K562 (cell line): ENCODE results near the gene SEC24C. TPM values are rescaled to one million over a fixed set of nuclear protein-coding genes. Genes with fewer than 3 reads are reported as not detected.

Source experiments
- DNMT1 ChIP-seq: fragments of 450-650 bp; IDR thresholded peaks from 2 replicates; pipeline ENCODE4 v1.6.1; 2016; ENCODE audit warnings: antibody characterized with exemption, mild to moderate bottlenecking
- ETV1 ChIP-seq: fragments of 450-650 bp; conservative IDR thresholded peaks from 2 replicates; pipeline ENCODE4 v1.6.1; 2016; ENCODE audit warnings: missing genetic modification characterization, control low read depth, low read depth, missing compliant biosample characterization
- HDAC2 ChIP-seq: fragments of 450-650 bp; IDR thresholded peaks from 2 replicates; pipeline ENCODE4 v1.6.1; 2016; ENCODE audit warnings: mild to moderate bottlenecking
- MCM2 ChIP-seq: fragments of 450-650 bp; IDR thresholded peaks from 2 replicates; pipeline ENCODE4 v1.6.1; 2017; ENCODE audit warnings: low read depth, mild to moderate bottlenecking
- NCOA4 ChIP-seq: fragments of 450-650 bp; IDR thresholded peaks from 2 replicates; pipeline ENCODE4 v1.6.1; 2018; ENCODE audit warnings: mild to moderate bottlenecking; ENCODE audit not compliant: partially characterized antibody
- PPARD ChIP-seq: fragments of 250-450 bp; sonication (Bioruptor Pico); IDR thresholded peaks from 2 replicates; pipeline ENCODE4 v1.8.0; 2022; ENCODE audit warnings: inconsistent platforms, mild to moderate bottlenecking, moderate library complexity
- RBFOX2 ChIP-seq: fragments of 200-400 bp; formaldehyde crosslinking; IDR thresholded peaks from 2 replicates; pipeline ENCODE4 v1.6.1; 2017; ENCODE audit warnings: low read depth, mild to moderate bottlenecking, low read length, moderate library complexity
- SIX5 ChIP-seq, 2 experiments: IDR thresholded peaks; 2 replicates each; pipeline ENCODE4 v1.6.1; 2011; ENCODE audit warnings: low read length in 2 of 2, borderline replicate concordance in 1 of 2, low read depth in 1 of 2, mild to moderate bottlenecking in 1 of 2, moderate library complexity in 1 of 2; ENCODE audit not compliant: insufficient read depth in 1 of 2
- ZKSCAN3 ChIP-seq: fragments of 250-450 bp; sonication (Bioruptor Pico); IDR thresholded peaks from 2 replicates; pipeline ENCODE4 v1.4.0; 2020
- polyA plus RNA-seq, 8 experiments: library from polyadenylated mRNA; depleted of rRNA in 4 of 8; stranded (reverse) in 5 of 8; unstranded in 3 of 8; fragments of >200 nt; fragmentation: Nextera tagmentation in 2 of 8; fragmentation: Illumina TruSeq in 1 of 8; extraction: Ambion mirVana in 2 of 8; extraction: Trizol in 1 of 8; gene quantifications; 2 replicates each; pipeline versions ENCODE4 v1.2.1 to v1.2.3, GENCODE V29; 2011 to 2014; ENCODE audit warnings: inconsistent platforms in 1 of 8, missing spikeins in 1 of 8
- total RNA-seq, 7 experiments: library from RNA; depleted of rRNA in 6 of 7; stranded (reverse); fragments of >200 nt in 6 of 7; fragmentation: Illumina TruSeq in 2 of 7; extraction: Trizol in 2 of 7; gene quantifications; 2 replicates each; pipeline versions ENCODE4 v1.2.1 to v1.2.3, GENCODE V29; 2011 to 2021; ENCODE audit warnings: low replicate concordance in 1 of 7
- TF ChIP-seq, protein P1 (sequence below): fragments of 250-450 bp; sonication (Bioruptor Pico); IDR thresholded peaks from 2 replicates; pipeline ENCODE4 v1.4.0; 2020; ENCODE audit warnings: mild to moderate bottlenecking
- TF ChIP-seq, protein P2 (sequence below), 3 experiments: fragments of 200-800 bp in 1 of 3; fragments of 250-450 bp in 1 of 3; fragments of 450-650 bp in 1 of 3; sonication (Bioruptor Pico) in 1 of 3; sonication (Bioruptor generic) in 1 of 3; formaldehyde crosslinking in 1 of 3; IDR thresholded peaks; 2 replicates each; pipeline versions ENCODE4 v1.6.1 to v1.8.0; 2016 to 2022; ENCODE audit warnings: mild to moderate bottlenecking in 2 of 3, missing genetic modification characterization in 2 of 3, missing compliant biosample characterization in 1 of 3, moderate library complexity in 1 of 3
- TF ChIP-seq, protein P3 (sequence below): fragments of 450-650 bp; IDR thresholded peaks from 2 replicates; pipeline ENCODE4 v1.6.1; 2017; ENCODE audit warnings: antibody characterized with exemption
- TF ChIP-seq, protein P4 (sequence below): fragments of 250-450 bp; sonication (Bioruptor Pico); IDR thresholded peaks from 2 replicates; pipeline ENCODE4 v1.5.0; 2022; ENCODE audit warnings: mild to moderate bottlenecking

Gene SEC24C
- total and polyA plus RNA-seq, 9 of the 15 experiments (the other 6 are each of a cell fraction or from before 2014, with no cell fraction given) = 19.0 to 115 (median 70.5) TPM

DNA sequence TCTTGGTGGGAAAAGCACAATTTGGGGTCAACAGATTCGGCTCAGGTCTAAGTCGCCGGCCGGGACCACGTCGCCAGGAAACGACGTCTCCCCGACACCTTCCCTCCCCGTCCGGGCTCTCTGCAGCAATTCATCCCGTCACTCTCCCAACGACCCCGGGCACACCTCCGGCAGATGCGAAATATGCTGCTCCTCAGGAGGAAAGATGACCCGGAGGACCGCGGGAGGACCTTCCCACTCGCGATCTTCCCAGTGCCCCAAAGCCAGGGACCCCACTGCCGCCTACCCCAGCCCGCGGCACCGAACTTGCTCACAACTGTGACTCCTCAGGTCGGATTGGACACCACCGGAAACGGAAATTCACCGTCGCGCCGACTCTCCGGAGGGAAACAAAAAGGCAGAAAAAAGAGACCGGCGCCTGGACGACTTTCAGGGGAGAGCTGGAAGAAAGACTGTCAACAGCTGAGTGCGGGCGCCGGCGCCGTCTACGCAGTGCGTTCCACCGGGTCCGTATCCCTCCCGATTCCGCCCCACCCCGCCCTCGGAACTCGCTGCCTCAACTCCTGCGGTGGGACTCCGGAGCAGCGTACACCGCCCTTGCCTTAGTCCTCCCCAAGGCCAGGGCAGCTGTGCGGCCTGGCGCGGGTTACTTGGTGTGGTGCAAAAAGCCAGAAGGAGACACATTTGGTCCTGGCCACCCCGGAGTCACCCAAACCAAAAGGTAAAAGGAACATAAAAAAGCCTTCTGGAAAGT, 13.8 kb upstream of the SEC24C start (continued):
- TF ChIP-seq, protein P1, sequence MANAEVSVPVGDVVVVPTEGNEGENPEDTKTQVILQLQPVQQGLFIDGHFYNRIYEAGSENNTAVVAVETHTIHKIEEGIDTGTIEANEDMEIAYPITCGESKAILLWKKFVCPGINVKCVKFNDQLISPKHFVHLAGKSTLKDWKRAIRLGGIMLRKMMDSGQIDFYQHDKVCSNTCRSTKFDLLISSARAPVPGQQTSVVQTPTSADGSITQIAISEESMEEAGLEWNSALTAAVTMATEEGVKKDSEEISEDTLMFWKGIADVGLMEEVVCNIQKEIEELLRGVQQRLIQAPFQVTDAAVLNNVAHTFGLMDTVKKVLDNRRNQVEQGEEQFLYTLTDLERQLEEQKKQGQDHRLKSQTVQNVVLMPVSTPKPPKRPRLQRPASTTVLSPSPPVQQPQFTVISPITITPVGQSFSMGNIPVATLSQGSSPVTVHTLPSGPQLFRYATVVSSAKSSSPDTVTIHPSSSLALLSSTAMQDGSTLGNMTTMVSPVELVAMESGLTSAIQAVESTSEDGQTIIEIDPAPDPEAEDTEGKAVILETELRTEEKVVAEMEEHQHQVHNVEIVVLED (CRISPR knock-in tag) = peak; percentile 36; the same call in 1 of the 2 replicates
- TF ChIP-seq ETV1 (tag) = peak; percentile 74
- TF ChIP-seq PPARD = no peak
- TF ChIP-seq, protein P2, sequence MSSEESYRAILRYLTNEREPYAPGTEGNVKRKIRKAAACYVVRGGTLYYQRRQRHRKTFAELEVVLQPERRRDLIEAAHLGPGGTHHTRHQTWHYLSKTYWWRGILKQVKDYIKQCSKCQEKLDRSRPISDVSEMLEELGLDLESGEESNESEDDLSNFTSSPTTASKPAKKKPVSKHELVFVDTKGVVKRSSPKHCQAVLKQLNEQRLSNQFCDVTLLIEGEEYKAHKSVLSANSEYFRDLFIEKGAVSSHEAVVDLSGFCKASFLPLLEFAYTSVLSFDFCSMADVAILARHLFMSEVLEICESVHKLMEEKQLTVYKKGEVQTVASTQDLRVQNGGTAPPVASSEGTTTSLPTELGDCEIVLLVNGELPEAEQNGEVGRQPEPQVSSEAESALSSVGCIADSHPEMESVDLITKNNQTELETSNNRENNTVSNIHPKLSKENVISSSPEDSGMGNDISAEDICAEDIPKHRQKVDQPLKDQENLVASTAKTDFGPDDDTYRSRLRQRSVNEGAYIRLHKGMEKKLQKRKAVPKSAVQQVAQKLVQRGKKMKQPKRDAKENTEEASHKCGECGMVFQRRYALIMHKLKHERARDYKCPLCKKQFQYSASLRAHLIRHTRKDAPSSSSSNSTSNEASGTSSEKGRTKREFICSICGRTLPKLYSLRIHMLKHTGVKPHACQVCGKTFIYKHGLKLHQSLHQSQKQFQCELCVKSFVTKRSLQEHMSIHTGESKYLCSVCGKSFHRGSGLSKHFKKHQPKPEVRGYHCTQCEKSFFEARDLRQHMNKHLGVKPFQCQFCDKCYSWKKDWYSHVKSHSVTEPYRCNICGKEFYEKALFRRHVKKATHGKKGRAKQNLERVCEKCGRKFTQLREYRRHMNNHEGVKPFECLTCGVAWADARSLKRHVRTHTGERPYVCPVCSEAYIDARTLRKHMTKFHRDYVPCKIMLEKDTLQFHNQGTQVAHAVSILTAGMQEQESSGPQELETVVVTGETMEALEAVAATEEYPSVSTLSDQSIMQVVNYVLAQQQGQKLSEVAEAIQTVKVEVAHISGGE (CRISPR knock-in tag; IDR thresholded peaks at IDR 0.05) = peak; percentile 96 to 99 (median 98)
- TF ChIP-seq HDAC2 = 0 out of 2 replicates have a peak, but pooled peaks have one; percentile 85
- peak; percentile 87; the same call in 1 of the 2 replicates for TF ChIP-seq DNMT1
- TF ChIP-seq, protein P3, sequence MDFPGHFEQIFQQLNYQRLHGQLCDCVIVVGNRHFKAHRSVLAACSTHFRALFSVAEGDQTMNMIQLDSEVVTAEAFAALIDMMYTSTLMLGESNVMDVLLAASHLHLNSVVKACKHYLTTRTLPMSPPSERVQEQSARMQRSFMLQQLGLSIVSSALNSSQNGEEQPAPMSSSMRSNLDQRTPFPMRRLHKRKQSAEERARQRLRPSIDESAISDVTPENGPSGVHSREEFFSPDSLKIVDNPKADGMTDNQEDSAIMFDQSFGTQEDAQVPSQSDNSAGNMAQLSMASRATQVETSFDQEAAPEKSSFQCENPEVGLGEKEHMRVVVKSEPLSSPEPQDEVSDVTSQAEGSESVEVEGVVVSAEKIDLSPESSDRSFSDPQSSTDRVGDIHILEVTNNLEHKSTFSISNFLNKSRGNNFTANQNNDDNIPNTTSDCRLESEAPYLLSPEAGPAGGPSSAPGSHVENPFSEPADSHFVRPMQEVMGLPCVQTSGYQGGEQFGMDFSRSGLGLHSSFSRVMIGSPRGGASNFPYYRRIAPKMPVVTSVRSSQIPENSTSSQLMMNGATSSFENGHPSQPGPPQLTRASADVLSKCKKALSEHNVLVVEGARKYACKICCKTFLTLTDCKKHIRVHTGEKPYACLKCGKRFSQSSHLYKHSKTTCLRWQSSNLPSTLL = peak; percentile 95
- no peak for TF ChIP-seq NCOA4
- no peak for TF ChIP-seq MCM2
- TF ChIP-seq SIX5 (IDR thresholded peaks at IDR 0.05; ENCODE audit: borderline replicate concordance in 1 of 2, insufficient read depth in 1 of 2, low read depth in 1 of 2, low read length in 2 of 2) = peak; percentile 60 to 65; a peak in 3 of 4 replicates
- TF ChIP-seq RBFOX2 = peak; percentile 97
- TF ChIP-seq ZKSCAN3 (CRISPR knock-in tag) = no peak
- TF ChIP-seq, protein P4, sequence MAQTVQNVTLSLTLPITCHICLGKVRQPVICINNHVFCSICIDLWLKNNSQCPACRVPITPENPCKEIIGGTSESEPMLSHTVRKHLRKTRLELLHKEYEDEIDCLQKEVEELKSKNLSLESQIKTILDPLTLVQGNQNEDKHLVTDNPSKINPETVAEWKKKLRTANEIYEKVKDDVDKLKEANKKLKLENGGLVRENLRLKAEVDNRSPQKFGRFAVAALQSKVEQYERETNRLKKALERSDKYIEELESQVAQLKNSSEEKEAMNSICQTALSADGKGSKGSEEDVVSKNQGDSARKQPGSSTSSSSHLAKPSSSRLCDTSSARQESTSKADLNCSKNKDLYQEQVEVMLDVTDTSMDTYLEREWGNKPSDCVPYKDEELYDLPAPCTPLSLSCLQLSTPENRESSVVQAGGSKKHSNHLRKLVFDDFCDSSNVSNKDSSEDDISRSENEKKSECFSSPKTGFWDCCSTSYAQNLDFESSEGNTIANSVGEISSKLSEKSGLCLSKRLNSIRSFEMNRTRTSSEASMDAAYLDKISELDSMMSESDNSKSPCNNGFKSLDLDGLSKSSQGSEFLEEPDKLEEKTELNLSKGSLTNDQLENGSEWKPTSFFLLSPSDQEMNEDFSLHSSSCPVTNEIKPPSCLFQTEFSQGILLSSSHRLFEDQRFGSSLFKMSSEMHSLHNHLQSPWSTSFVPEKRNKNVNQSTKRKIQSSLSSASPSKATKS (CRISPR knock-in tag) = no peak
